Urinary bladder (tissue), 4 donors: ENCODE data around the gene ZBTB11. TPM values are rescaled to one million over a fixed set of nuclear protein-coding genes. Genes with fewer than 3 reads are reported as not detected.
"Not testable (repeated sequence)": the region's sequence is repeated elsewhere in the genome, so short reads cannot be mapped to it uniquely, and the experiment has no call there.

ENCODE experiments used
- DNase-seq: peaks from one replicate; pipeline ENCODE4 v3.0.0-alpha.2; 2015; ENCODE audit errors: extremely low spot score
- H3K27ac ChIP-seq: one replicate; pipeline ENCODE4 v1.5.1; 2013; ENCODE audit warnings: low read depth, mild to moderate bottlenecking, moderate library complexity
- H3K36me3 ChIP-seq: one replicate; pipeline ENCODE4 v1.6.1; 2013; ENCODE audit warnings: mild to moderate bottlenecking, moderate library complexity; ENCODE audit not compliant: insufficient read depth
- H3K4me1 ChIP-seq: one replicate; pipeline ENCODE4 v1.6.1; 2013; ENCODE audit warnings: mild to moderate bottlenecking, moderate library complexity; ENCODE audit not compliant: insufficient read depth
- H3K4me3 ChIP-seq: one replicate; pipeline ENCODE4 v1.5.1; 2013; ENCODE audit warnings: low read depth, low read length
- WGBS: extraction: QIAGEN DNeasy Blood & Tissue Kit; methylation state at CpG from one replicate; pipeline ENCODE4 v1.1.7; 2013; 5-methylcytosine and 5-hydroxymethylcytosine counted together
- polyA plus RNA-seq: library from polyadenylated mRNA; stranded (reverse); fragments of 200-250 nt; gene quantifications from one replicate; pipeline ENCODE4 v1.2.3, GENCODE V29; 2013
- total RNA-seq: library from RNA; depleted of rRNA; stranded (reverse); fragments of >200 nt; gene quantifications from one replicate; pipeline ENCODE4 v1.2.3, GENCODE V29; 2014
- donor health status: healthy with polysubstance abuse.
- donor health status: healthy.

The ZBTB11 gene
- total and polyA plus RNA-seq, 2 donors: 9.0 to 41.1 TPM

GRCh38 chr3:101632586-101632985 lies 44.3 kb downstream of the ZBTB11 start:
- Histone ChIP-seq H3K4me1 (no peaks in the 10 kb centered on the region), H3K4me3 (no peak overlapping the region), H3K36me3 (no peaks in the 10 kb centered on the region), H3K27ac (no peak overlapping the region)
- 76% methylated on average over 11 of the region's 11 CpGs for WGBS
- DNase-seq: no peak

GRCh38 chr3:101631959-101632358 lies 45.0 kb downstream of the ZBTB11 start:
- not testable (repeated sequence) for H3K4me1 ChIP-seq, H3K36me3 ChIP-seq, H3K27ac ChIP-seq, DNase-seq, H3K4me3 ChIP-seq
- 81% methylated on average over 8 of the region's 8 CpGs for WGBS

- H3K4me1 ChIP-seq: no peaks in the 10 kb centered on the region
- no peak for DNase-seq
- H3K27ac ChIP-seq: no peak overlapping the region
- no peak overlapping the region for H3K4me3 ChIP-seq
- WGBS: 98% methylated on average over 1 of the region's 1 CpG
- H3K36me3 ChIP-seq: no peaks in the 10 kb centered on the region
These were observed 45.7 kb downstream of the ZBTB11 start for GRCh38 chr3:101631098-101631796.

- DNase-seq: no peak
- Histone ChIP-seq H3K27ac (no peak overlapping the region), H3K36me3 (no peaks in the 10 kb centered on the region), H3K4me3 (no peak overlapping the region), H3K4me1 (no peaks in the 10 kb centered on the region)
These were observed 47.7 kb downstream of the ZBTB11 start for GRCh38 chr3:101629219-101629618.

- H3K27ac ChIP-seq: no peak overlapping the region
- no peaks in the 10 kb centered on the region for H3K36me3 ChIP-seq
- DNase-seq: no peak
- H3K4me1 ChIP-seq: no peaks in the 10 kb centered on the region
- WGBS: 91% methylated on average over 2 of the region's 2 CpGs
- no peak overlapping the region for H3K4me3 ChIP-seq
These were observed 51.1 kb downstream of the ZBTB11 start for GRCh38 chr3:101625879-101626278.

- Histone ChIP-seq H3K27ac (no peak overlapping the region), H3K4me3 (no peak overlapping the region), H3K36me3 (no peaks in the 10 kb centered on the region), H3K4me1 (no peaks in the 10 kb centered on the region)
- WGBS: 89% methylated on average over 2 of the region's 2 CpGs
- no peak for DNase-seq
These were observed 52.1 kb downstream of the ZBTB11 start for GRCh38 chr3:101624857-101625256.

GRCh38 chr3:101623656-101624055 lies 53.3 kb downstream of the ZBTB11 start:
- DNase-seq: no peak
- Histone ChIP-seq H3K4me1 (no peaks in the 10 kb centered on the region), H3K36me3 (no peaks in the 10 kb centered on the region), H3K27ac (no peak overlapping the region), H3K4me3 (no peak overlapping the region)
- 96% methylated on average over 1 of the region's 1 CpG for WGBS

- no peaks in the 10 kb centered on the region for H3K4me1 ChIP-seq
- WGBS: 87% methylated on average over 3 of the region's 3 CpGs
- H3K36me3 ChIP-seq: no peaks in the 10 kb centered on the region
- no peak overlapping the region for H3K4me3 ChIP-seq
- DNase-seq: no peak
- no peak overlapping the region for H3K27ac ChIP-seq
These were observed 57.2 kb downstream of the ZBTB11 start for GRCh38 chr3:101619734-101620133.

- H3K36me3 ChIP-seq: no peaks in the 10 kb centered on the region
- WGBS: 87% methylated on average over 1 of the region's 1 CpG
- no peak for DNase-seq
- H3K27ac ChIP-seq: no peak overlapping the region
- no peak overlapping the region for H3K4me3 ChIP-seq
- H3K4me1 ChIP-seq: no peaks in the 10 kb centered on the region
These were observed 58.2 kb downstream of the ZBTB11 start for GRCh38 chr3:101618726-101619125.

GRCh38 chr3:101617478-101617877 lies 59.5 kb downstream of the ZBTB11 start:
- Histone ChIP-seq H3K4me1 (no peaks in the 10 kb centered on the region), H3K27ac (no peak overlapping the region), H3K4me3 (no peak overlapping the region), H3K36me3 (no peaks in the 10 kb centered on the region)
- 78% methylated on average over 7 of the region's 7 CpGs for WGBS
- DNase-seq: no peak

GRCh38 chr3:101615525-101615924 lies 61.4 kb downstream of the ZBTB11 start:
- H3K36me3 ChIP-seq: no peaks in the 10 kb centered on the region
- no peak overlapping the region for H3K4me3 ChIP-seq
- no peak for DNase-seq
- H3K4me1 ChIP-seq: no peaks in the 10 kb centered on the region
- 95% methylated on average over 6 of the region's 6 CpGs for WGBS
- no peak overlapping the region for H3K27ac ChIP-seq

- peak overlapping the region; percentile 23 for H3K27ac ChIP-seq
- DNase-seq, H3K4me1 ChIP-seq, H3K36me3 ChIP-seq, H3K4me3 ChIP-seq: not testable (repeated sequence)
- 79% methylated on average over 9 of the region's 9 CpGs for WGBS
These were observed 63.9 kb downstream of the ZBTB11 start for GRCh38 chr3:101613014-101613413.

GRCh38 chr3:101611023-101611422 lies 65.9 kb downstream of the ZBTB11 start:
- Histone ChIP-seq H3K4me3 (no peak overlapping the region), H3K27ac (no peak overlapping the region), H3K36me3 (no peaks in the 10 kb centered on the region), H3K4me1 (no peaks in the 10 kb centered on the region)
- WGBS: 73% methylated on average over 2 of the region's 2 CpGs
- no peak for DNase-seq

- H3K4me1 ChIP-seq, H3K36me3 ChIP-seq, H3K27ac ChIP-seq, H3K4me3 ChIP-seq, DNase-seq: not testable (repeated sequence)
- 78% methylated on average over 10 of the region's 10 CpGs for WGBS
These were observed 71.5 kb downstream of the ZBTB11 start for GRCh38 chr3:101605398-101605797.

GRCh38 chr3:101603184-101603583 lies 73.7 kb downstream of the ZBTB11 start:
- DNase-seq: no peak
- WGBS: 89% methylated on average over 1 of the region's 1 CpG
- no peaks in the 10 kb centered on the region for H3K36me3 ChIP-seq
- no peaks in the 10 kb centered on the region for H3K4me1 ChIP-seq
- no peak overlapping the region for H3K27ac ChIP-seq
- no peak overlapping the region for H3K4me3 ChIP-seq
